HCEC 1CT (cell line): Measurements from ENCODE around the gene LGR6.
"Not testable (repeated sequence)": the region's sequence is repeated elsewhere in the genome, so short reads cannot be mapped to it uniquely, and the experiment has no call there.

Experiments
- DNase-seq: peaks from one replicate; pipeline ENCODE4 v3.0.0-alpha.2; 2017

LGR6 gene

GRCh38 chr1:202176949-202177927 is 16.4 kb upstream of the LGR6 start:
- no peak for DNase-seq

GRCh38 chr1:202179828-202180750 is 13.5 kb upstream of the LGR6 start:
- no peak for DNase-seq

GRCh38 chr1:202180751-202181139 is 12.9 kb upstream of the LGR6 start:
- DNase-seq: not testable (repeated sequence)

- DNase-seq: no peak
Observed at GRCh38 chr1:202181586-202181985, 12.0 kb upstream of the LGR6 start.

GRCh38 chr1:202182040-202182877 is 11.3 kb upstream of the LGR6 start:
- DNase-seq: no peak

GRCh38 chr1:202184750-202185460 is 8.7 kb upstream of the LGR6 start:
- peak; percentile 77 for DNase-seq

- DNase-seq: no peak
Observed at GRCh38 chr1:202186327-202186726, 7.3 kb upstream of the LGR6 start.

- no peak for DNase-seq
Observed at GRCh38 chr1:202187041-202187671, 6.4 kb upstream of the LGR6 start.

GRCh38 chr1:202187697-202188407 is 5.7 kb upstream of the LGR6 start:
- no peak for DNase-seq

- DNase-seq: peak; percentile 26
Observed at GRCh38 chr1:202189001-202189790, 4.4 kb upstream of the LGR6 start.

GRCh38 chr1:202189918-202190715 is 3.5 kb upstream of the LGR6 start:
- DNase-seq: no peak

- DNase-seq: not testable (repeated sequence)
Observed at GRCh38 chr1:202191391-202191790, 2.2 kb upstream of the LGR6 start.

GRCh38 chr1:202192770-202193613 is 607 bp upstream of the LGR6 start:
- DNase-seq: no peak

- no peak for DNase-seq
Observed at GRCh38 chr1:202194328-202194648, 689 bp downstream of the LGR6 start.

- no peak for DNase-seq
Observed at GRCh38 chr1:202197653-202198365, 4.2 kb downstream of the LGR6 start.

GRCh38 chr1:202198366-202198724 is 4.7 kb downstream of the LGR6 start:
- DNase-seq: no peak

GRCh38 chr1:202199040-202199889 is 5.7 kb downstream of the LGR6 start:
- DNase-seq: no peak
